Heart left ventricle (tissue), 13 donors: ENCODE results near the gene HYAL2.

ENCODE experiments used
- POLR2A ChIP-seq, 2 donors: fragments of 450-650 bp; IDR thresholded peaks; one replicate each; pipeline ENCODE4 v1.6.1; 2017; ENCODE audit warnings: antibody characterized with exemption in 2 of 2, mild to moderate bottlenecking in 2 of 2, moderate library complexity in 2 of 2
- TF ChIP-seq, protein P1 (sequence below), 12 donors: fragments of 200-600 bp; sonication (generic) in 4 of 12; IDR thresholded peaks; one replicate each; pipeline versions ENCODE4 v1.5.0 to v1.8.0; 2018 to 2022; ENCODE audit warnings: antibody characterized with exemption in 12 of 12, mild to moderate bottlenecking in 5 of 12
- donor health status: ischemic (EF 13 %, LVEDD 7.1; RV severe dilation, severe dysfunction).
- donor health status: DM: no; HTN: yes; CAD: no.
- donor health status: DM: no; HTN: no; CAD: no.
- donor health status: ischemic (EF 25% LVEDD 6.9; RV normal size, moderate dysfunction).
- donor health status: ischemic (EF 25% LVEDD 5.7; RV mildly dilated, moderate dysfunction).
- donor health status: ischemic (EF 35%, LVEDD 5.7; RV mildly dilated, moderate dysfunction).
- donor health status: nonischemic (EF 11% LVEDD 7.7; RV severe dilation, severe dysfunction).
- donor health status: DM: yes; HTN: yes; CAD: no.
- donor health status: PGD.
- donor health status: ischemic (EF 29% LVEDD 5.4; RV normal size, mild dysfunction).
- donor health status: nonischemic (EF 23%, LVEDD 6.1; RV moderate dilation, normal function).

DNA sequence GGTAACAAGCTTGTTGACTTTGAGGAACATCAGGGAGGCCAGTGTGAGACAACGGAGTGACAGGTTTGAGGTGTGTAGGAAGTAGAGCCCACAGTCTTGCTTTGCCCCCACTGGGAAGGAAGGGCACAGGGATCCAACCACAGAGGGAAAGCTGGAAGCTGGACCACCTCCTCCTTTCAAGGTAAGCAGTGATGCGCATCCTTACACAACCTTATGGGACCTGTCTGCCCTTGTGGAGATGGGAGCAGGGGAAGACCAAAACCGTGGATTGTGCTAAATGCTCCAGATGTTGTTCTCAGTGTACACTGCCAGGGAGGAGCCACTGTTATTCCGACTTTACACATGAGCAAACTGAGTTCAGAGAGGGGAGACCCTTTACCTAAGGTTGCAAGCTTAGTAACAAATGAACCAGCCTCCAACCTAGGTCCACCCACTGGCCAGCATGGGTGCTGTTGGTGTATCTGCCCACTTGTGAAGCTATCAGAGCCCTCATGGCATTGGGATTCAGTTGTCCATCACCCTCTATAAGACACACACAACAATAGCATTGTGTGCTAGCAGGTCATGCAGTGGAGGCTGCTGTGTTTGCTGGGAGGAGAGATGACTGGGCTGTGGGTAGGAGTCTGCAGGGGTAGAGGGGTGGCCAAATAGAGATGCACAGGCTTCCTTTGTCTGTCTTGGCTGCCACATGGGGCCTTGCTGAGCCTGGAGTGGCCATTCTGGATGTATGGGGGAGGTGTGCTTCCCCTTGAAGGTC lies 44.2 kb downstream of the HYAL2 start:
- TF ChIP-seq POLR2A (IDR thresholded peaks at IDR 0.05): no peak
- TF ChIP-seq, protein P1, sequence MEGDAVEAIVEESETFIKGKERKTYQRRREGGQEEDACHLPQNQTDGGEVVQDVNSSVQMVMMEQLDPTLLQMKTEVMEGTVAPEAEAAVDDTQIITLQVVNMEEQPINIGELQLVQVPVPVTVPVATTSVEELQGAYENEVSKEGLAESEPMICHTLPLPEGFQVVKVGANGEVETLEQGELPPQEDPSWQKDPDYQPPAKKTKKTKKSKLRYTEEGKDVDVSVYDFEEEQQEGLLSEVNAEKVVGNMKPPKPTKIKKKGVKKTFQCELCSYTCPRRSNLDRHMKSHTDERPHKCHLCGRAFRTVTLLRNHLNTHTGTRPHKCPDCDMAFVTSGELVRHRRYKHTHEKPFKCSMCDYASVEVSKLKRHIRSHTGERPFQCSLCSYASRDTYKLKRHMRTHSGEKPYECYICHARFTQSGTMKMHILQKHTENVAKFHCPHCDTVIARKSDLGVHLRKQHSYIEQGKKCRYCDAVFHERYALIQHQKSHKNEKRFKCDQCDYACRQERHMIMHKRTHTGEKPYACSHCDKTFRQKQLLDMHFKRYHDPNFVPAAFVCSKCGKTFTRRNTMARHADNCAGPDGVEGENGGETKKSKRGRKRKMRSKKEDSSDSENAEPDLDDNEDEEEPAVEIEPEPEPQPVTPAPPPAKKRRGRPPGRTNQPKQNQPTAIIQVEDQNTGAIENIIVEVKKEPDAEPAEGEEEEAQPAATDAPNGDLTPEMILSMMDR (IDR thresholded peaks at IDR 0.05): no peak
